Measurements from ENCODE around the gene LRRC74B.
"Not testable (repeated sequence)": the region's sequence is repeated elsewhere in the genome, so short reads cannot be mapped to it uniquely, and the experiment has no call there.

LRRC74B gene

DNA sequence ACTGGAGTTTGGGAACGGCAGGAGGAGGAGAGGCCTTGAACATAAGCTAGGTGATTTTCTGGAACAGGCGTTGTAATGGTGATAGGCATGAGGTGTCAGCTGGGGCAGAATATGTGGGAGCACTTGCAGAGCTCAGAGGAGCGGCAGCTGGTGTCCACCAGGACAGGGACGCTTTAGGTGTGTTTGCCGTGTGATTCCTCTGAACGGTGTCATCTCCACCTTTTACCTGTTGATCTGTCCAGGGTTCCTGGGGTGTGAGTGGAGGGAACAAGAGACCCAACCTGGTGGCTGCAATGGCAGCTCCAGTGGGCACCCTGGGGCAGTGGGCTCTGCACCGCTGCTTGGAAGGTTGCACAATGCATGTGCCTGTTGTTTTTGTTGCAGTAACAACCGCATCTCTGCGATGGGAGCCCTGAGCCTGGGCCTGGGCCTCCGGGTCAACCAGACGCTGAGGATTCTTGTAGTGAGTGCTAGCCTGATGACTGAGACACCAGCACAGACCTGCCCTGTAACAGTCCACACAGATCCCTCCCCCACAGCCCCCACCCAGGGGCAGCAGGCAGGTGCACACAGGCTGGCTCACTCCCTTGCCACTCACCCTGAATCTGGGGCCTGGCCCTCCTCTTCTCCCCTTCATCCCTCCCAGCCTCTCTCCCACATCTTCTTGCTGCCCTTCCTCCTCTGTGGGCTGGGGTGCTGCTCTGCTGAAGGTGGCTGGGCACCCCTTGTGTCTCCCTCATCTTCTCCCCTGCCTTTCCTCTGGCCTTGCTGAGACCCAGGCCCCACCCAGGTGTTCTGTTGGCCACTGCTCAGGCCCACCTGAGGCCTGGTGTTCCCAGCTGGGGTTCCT is 9.2 kb downstream of the LRRC74B start:
- no peak for DNase-seq (ENCODE audit: low read depth)

DNA sequence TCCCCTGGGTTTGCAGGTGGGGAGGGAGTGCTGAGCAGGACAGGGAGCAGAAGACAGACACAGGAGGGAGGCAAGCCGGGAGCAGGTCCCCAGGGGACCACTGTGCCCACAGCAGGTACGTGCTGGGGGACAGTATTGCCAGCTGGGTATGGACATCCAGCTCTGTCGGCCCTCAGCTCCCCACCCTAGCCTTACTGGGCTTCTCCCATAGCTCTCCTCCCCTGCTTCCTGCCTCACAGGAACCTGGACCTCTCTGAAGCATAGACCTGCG is 9.8 kb downstream of the LRRC74B start:
- no peak for DNase-seq (ENCODE audit: low read depth)

DNA sequence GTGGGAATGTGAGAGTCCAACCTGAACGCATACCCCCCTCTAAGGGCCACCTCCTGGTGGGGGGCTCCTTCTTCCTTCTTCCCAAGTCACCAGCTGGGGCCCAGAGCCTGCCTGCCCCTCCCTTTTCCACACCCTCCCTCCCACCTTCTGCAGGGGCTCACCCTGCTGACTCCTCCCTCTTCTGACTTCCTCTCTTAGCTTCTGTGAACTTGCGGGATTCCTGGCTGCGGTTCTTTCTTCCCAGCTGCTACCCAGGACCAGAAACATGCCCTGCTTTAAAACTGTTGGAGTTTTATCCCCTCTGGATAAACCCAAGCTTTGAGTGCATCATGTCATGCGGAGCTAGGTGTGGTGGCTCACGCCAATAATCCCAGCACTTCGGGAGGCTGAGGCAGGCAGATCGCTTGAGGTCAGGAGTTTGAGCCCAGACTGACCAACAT is 10.2 kb downstream of the LRRC74B start:
- DNase-seq (ENCODE audit: low read depth): peak; percentile 42

DNA sequence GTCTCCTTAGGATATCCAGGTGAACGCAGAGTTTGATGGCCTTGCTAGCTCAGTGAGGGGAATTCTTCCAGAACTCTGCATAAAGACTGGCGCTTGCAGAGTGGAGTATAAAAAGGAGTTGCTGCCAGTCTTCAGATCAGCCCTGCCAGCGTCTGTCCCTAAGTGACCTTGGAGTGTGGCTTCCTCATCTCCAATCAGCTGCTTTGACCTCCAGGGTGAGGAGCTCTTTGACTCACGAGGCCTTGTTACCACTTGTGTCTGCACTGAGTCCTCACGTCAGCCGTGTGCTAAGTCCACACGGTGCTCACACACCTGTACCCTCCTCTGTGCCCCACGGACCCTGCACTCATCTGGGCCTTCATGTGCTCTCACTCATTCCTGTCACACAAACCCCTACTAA is 14.6 kb downstream of the LRRC74B start:
- DNase-seq (ENCODE audit: low read depth): not testable (repeated sequence)

DNA sequence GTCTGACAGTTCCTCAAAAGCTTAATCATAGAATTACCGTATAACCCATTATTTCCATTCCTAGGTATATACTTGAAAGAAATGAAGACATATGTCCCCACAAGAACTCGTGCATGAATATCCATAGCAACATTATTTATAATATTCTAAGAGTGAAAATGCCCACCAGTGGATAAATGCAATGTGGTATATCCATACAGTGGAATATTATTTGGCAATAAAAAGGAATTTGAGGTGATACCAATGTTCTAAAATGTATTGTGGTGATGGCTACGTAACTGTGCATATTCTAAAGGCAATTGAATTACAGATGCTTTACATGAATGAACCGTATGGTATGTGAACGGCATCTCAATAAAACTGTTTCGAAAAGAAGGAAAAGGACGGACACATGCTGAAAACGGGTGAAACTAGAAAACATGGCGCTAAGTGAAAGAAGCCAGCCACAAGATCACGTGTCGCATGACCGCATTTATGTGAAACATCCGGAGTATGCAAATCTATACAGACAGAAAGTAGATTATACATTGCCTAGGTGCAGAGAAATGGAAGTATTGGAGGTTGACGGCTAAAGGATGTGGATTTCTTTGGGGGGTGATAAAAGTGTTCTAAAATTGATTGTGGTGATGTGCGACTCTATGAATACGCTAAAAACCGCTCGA is 16.0 kb downstream of the LRRC74B start:
- not testable (repeated sequence) for DNase-seq (ENCODE audit: low read depth)

DNA sequence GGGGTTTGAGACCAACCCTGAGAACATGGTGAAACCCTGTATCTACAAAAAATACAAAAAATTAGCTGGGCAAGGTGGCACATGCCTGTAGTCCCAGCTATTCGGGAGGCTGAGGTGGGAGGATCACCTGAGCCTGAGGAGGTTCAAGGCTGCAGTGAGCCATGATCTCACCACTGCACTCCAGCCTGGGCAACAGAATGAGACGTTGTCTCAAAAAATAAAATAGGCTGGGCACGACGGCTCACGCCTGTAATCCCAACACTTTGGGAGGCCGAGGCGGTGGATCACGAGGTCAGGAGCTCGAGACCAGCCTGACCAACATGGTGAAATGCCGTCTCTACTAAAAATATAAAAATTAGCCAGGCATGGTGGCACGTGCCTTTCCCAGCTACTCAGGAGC is 18.7 kb downstream of the LRRC74B start:
- DNase-seq (ENCODE audit: low read depth): not testable (repeated sequence)

DNA sequence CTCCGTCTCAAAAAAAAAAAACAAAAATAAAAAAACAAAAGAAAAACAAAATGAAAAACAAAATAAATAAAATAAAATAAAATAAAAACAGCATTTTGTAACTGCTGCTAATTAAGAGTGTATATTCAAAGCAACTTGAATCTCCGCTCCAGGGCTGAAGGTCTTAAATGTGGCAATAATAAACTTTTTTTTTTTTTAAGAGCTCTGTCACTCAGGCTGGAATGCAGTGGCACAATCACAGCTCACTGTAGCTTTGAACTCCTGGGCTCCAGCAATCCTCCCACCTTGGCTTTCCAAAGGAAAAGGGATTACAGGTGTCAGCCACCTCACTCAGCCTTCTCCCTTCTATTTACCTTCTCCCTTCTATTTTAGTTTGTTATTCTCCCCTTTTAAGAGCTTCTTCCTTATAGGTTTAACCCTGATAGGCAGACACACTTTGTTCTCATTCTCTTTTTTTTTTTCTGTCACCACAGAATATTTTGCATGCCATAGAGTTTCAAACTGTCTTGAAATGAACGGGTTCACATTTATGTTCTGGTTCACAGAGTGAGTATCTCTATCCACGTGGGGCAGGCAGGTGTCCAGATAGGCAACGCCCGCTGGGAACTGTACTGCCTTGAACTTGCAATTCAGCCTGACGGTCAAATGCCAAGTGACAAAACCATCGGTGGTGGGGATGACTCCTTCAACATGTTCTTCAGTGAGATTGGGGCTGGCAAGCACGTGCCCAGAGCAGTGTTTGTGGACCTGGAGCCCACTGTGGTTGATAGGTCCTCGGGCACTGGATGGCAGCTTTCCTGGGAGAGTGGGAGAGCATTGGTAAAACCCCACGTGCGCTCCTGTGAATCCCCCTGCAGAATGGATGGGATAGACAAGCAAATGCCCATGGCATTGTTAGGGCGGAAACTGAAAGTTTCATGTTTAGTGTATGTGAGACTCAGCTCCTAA is 19.4 kb downstream of the LRRC74B start:
- DNase-seq (ENCODE audit: low read depth): no peak

DNA sequence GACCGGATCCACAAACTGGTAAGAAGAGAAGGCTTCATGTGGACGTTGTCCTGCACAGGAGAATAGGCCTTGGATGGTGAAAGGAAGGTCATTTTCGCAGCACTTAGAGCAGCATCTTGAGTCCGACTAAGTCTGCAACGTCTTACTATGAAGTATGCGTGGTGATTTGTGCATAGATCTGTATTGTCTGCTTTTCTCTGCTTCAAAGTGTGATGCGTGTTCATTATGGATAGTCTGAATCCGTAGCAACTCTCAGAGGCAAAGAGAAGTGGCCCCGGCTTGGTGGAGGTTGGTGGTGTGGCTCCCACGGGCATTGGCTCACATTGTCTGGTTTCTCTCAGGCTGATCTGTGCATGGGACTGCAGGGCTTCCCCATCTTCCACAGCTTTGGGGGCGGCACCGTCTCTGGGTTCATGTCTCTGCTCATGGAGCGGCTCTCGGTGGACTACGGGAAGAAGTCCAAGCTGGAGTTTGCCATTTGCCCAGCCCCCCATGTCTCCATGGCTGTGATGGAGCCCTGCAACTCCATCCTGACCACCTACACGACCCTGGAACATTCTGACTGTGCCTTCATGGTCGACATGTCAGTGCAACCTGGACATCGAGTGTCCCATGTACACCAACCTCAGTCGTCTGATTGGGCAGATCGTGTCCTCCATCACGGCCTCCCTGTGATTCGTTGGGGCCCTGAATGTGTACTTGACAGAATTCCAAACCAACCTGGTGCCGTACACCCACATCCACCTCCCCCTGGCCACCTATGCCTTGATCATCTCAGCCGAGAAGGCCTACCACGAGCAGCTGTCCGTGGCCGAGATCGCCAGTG is 21.5 kb downstream of the LRRC74B start:
- DNase-seq (ENCODE audit: low read depth): no peak

DNA sequence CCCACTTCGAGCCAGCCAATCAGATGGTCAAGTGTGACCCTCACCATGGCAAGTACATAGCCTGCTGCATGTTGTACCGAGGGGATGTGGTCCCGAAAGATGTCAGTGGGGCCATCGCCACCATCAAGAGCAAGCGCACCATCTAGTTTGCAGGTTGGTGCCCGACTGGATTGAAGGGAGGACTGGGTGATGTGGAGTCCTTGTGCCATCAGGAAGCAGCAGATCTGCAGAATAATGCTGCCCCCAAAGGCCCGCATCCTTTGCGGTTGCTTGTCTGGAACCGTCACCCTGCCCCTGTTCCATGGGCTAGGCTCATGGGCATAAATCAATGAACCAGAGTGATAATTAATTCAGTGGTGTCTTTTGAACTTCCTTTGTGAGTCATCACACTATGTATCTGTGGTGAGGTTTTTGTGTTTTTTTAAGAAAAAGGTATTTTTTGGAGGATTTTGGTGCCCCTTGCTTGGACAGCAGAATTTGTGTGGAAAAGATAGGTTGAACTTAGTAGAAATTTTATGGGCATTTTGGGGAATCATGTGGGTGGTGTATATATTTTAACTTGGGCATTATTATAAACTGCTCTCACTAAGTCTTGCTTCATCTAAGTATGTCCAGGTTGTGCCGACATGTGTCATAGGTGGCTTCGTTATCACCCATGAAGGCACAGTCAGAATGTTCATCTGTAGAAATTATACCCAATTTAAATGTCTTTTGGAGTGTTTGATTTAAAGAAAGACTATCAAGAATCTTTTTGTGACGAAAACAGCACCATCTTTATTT is 22.3 kb downstream of the LRRC74B start:
- no peak for DNase-seq (ENCODE audit: low read depth)

DNA sequence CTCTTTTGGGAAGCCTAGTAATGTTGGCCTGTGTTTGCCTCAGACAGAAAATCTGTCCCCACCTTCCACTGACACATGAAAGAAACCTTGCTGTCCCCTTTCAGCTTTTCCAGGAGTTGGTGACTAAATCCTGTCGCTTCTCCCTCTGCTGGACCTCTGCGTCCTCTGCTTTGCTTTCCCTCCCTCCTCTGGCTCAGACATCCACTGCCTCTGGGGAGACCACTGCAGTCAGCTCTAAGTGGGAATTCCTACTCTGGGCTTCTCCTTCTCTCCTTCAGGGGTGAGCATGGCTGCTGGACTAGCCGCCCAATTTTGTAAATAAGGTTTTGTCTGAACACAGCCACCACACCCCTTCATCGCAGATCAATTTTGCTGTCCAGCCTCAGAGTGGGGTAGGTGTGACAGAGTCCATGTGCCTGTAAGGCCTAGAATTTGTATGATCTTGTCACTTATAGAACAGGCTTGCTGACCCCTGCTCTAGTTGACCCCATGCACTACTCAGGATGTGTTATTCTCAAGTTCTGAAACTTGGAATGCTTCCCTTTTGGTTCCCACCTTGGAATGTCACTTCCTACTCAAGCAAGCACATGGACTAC is 23.0 kb downstream of the LRRC74B start:
- DNase-seq (ENCODE audit: low read depth): no peak

DNA sequence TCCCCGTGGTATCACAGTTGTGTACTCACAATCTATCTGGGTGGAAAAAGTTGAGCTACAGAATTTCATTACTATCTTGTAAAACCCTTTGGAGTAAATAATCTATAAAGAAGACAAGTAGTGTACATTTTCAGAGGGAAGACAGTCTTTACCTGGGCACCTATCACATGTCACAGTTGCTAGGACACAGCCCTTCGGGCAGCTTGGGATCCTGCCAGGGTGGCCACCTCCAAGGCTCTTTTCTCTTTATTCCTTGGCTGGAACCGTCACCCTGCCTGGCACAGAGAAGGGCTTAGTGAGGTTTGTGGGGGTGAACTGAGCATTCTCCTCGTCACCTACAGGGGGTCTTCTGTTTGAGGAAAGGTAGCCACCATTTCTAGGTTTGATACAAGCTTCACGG is 23.6 kb downstream of the LRRC74B start:
- no peak for DNase-seq (ENCODE audit: low read depth)

DNA sequence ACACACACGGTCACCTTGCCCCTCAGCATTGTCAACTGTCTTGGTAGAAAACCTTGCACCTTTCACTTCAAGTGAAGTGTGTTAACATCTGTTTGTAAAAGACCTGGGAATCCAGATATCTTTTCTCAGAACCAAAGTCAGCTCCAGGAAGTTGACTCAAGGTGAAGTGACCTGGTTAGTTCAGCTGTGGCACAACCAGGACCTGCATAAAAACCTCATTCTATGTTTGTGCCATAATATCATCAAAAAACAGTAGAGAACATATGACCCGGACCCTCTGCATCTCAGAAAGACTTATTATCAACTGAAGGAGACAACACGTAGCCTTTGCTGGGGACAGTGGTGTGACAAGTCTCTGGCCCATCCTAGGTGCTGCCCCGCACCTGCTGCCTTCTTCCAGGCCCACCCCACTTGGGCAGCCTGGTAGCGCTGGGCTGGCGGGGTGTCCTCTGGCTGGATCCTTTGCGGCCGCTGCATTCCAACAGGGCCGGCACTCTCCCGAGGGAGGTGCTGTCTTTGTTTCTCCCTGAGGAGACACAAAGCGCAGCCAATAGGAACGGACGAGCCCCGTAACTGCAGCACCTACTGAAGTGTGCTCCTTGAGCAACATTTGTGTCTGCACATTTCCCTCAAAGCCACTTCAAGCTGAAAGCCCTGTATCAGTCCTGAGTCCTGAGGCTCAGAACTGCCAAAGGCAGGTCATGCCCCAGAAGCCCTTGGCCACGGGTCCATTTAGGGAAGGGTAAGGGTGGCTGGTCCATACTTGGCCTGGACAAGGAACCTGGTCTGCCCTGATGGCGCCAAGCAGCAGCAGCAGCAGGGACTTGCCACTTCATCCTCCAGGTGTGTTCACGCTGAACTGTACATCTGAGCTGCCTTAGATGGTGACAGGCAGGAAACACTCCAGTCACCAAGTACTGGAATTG is 25.2 kb downstream of the LRRC74B start:
- no peak for DNase-seq (ENCODE audit: low read depth)

DNA sequence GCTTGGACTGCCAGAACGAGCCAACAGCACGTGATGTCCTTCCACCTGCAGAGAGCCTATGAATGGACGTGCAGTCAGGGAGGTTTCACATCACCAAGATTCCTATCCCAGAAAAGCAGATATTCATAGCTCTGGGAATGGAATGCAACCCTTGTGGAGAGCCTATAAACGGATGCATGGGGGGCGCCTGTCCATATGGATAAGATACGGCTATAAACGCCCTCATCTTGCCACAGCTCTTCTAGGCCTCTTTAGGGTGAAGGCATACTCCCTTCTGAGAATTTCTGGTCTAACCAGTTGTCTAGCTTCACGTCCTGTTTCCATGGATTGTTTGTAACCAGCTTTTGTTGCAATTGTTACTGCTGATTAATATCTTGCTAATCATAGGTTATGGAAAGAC is 26.1 kb downstream of the LRRC74B start:
- not testable (repeated sequence) for DNase-seq (ENCODE audit: low read depth)

DNA sequence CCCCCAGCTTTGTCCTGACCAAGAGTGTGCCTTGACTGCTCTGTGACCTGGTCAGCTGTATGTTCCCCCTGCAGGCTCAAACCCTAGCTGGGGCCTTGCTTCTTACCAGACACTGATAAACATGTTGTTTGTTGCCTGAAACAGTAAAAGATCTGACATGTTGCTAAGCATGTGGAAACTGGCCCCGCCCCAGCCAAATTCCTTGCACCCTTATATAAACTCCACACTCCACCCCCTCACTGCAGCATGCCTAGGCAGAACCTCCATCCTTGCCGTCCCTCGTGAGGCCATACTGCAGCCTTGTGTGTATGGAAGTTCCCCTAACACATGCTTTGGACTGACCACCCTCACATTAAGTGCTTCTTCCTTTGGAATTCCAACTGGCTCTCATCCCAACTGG is 27.3 kb downstream of the LRRC74B start:
- no peak for DNase-seq (ENCODE audit: low read depth)

DNA sequence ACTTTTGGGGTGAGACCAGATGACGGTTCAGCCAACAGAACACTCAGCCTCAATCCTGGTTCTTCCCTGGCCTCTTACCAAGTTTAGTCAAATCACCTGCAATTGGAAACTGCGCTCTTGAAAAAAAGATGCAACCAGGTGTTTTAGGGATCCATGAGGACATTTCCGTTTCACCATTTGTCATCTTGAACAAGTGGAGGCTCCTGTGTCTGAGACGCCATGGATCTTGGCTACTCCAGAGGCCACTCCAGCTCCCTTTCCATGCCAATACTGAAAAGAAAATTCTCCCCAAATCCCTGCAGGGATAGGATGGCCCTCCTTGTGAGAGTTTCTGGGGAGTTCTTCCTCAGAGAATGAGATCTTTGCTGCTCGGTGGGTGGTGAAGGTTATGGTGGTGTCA is 27.7 kb downstream of the LRRC74B start:
- DNase-seq (ENCODE audit: low read depth): no peak

DNA sequence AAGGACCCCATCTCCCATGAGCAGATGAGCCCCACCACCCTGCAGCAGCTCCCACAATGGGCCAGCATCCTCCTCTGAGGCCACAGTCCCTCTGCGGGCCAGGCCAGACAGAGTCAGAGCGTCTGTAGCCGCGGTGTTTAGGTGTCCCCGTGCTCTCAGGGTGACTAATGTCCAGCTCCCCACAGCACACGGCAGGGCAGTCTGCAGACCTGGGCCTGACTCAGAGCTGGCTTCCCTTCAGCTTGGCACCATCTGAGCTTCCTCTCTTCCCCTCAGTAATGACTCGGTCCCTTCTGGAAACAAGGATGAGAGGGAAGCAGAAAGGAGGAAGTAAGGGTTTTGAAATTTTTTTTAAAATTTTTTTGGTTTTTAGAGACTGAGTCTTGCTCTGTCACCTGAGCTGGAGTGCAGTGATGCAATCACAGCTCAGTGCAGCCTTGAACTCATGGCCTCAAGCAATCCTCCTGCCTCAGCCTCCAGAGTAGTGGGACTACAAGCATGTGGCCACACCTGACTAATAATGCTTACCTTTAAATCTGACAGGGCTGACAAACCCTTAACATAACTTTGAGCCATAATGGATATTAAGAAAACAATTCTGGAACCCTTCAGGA is 28.5 kb downstream of the LRRC74B start:
- DNase-seq (ENCODE audit: low read depth): no peak

DNA sequence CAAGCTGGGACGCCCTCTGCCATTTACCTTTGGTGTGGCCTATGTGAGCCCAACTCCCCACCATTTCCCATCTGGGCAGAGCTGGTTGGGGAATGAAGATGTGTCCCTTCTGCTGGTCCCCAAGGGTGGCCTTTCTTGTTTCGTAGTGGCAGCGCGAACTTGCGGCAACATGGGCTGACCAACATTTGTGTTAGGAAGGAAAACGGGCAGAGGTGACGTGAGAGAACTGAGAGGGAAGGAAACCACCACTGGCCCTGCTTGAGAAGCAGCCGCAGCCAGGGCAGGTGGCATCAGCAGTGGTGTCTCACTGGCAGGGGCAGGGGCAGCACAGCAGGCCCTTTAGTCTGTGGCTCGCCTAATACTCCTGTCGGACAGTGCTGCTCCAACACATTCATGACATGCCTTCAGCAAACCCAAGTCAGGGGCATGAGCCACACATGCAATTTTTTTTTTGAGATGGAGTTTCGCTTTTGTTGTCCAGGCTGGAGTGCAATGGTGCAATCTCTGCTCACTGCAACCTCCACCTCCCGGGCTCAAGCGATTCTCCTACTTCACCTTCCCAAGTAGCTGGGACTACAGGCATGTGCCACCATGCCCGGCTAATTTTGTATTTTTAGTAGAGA is 29.9 kb downstream of the LRRC74B start:
- DNase-seq (ENCODE audit: low read depth): no peak

DNA sequence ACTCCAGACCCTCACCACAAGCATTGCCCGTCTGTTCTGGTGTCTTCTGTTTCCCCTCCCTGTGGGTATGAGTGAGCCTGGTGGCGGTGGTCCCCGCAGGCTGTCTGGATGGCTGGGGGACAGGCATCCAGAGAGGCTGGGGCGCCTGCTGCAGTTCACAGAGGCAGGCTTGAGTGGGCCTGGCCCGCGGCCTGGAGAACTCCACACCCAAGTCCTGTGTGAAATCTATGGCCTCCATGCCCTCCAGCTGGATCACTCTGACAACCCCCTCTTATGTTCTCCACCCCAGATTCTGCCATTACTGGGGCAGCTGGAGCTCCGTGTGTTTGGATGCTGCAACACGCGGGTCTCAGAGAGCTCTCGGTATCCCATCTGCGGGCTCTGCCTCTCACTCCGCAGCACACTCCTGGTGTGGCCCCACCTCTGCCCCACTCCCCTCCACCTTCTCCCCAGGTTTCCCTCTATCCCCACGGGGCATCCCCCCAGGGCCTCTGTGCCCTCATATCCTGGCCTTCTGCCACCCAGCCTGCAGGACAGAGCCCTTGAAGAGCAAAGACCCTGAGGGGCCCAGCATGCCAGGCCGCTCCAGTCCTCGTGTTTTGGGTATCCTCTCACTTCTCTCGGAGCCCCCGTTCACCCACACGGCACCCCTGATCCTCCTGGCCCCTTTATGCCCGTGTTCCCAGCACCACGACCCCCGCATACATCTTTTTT is 31.3 kb downstream of the LRRC74B start:
- no peak for DNase-seq (ENCODE audit: low read depth)
